ENCODE results near the gene FBXO46. TPM values are rescaled to one million over a fixed set of nuclear protein-coding genes. Genes with fewer than 3 reads are reported as not detected.
"Not testable (repeated sequence)": the region's sequence is repeated elsewhere in the genome, so short reads cannot be mapped to it uniquely, and the experiment has no call there.

The FBXO46 gene
- total RNA-seq, 2 donors from 2014 or later = 36.9 to 53.8 TPM

DNA sequence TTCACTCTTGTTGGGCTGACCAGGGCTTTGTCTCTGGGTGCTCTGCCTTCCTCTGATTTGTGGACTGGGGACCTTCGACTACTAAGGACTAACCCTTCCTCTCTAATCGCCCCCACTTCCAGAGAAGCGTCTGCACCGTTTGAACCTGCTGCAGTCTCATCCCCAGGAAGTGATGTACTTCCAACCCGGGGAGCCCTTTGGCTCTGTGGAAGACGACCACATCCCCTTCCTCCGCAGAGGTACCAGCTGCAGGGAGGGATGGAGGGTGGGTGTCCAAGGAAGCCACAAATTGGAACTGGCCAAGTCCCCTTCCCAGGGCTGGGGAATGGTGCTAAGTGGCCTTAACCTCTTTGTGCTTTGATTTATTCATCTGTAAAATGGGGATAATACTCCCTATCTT lies 29.0 kb downstream of the FBXO46 start:
- Mint-ChIP-seq H3K4me1 (ENCODE audit: low read depth in 2 of 2) (peaks cover 5 to 6% of the 10 kb centered on the region in 2 donors), H3K36me3 (peaks cover 9% of the 10 kb centered on the region), H3K27me3 (no peaks in the 10 kb centered on the region)

DNA sequence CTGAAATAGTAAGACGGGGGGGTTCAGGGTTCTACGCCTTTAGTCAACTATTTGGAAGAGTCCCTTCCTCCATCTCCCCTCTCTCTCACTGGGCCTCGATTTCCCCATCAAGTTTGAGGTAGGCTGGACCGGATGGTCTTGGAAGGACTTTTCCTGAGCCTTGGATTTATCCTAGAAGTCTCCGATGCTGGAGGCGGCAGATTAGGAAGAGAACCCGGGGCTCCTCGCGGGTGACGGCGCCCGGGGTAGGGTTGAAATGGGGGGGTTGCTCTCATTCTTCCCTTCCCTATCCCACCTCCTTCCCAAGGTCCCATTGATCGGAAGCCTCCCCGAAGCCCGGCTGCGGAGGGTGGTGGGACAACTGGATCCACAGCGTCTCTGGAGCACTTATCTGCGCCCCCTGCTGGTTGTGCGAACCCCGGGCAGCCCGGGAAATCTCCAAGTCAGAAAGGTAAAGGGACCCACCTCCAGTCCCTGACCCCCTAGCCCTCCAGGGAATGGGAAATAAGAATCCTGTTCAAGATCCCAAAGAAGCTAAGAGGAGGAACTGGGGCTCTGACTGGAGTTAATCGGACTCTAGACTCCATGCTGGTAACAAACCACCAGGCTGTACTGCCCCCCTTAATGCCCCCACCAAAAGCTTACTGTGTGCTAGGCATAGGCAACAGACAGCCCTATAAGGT lies 37.4 kb downstream of the FBXO46 start:
- H3K27ac Mint-ChIP-seq = peak overlapping the region; percentile 94 to 95
- ATAC-seq (no peak), DNase-seq (ENCODE audit: low spot score) (peak; percentile 78)
- H3K27me3 Mint-ChIP-seq = no peaks in the 10 kb centered on the region
- peak overlapping the region; percentile 95 for H3K4me3 Mint-ChIP-seq
- H3K9me3 Mint-ChIP-seq = no peaks in the 10 kb centered on the region
- H3K4me1 Mint-ChIP-seq (ENCODE audit: low read depth in 2 of 2) = peaks cover 24% of the 10 kb centered on the region in 2 donors
- H3K36me3 Mint-ChIP-seq = peaks cover 17% of the 10 kb centered on the region

More for the DNA sequence above, 29.0 kb downstream of the FBXO46 start:
- Mint-ChIP-seq H3K27ac (no peak overlapping the region), H3K9me3 (no peaks in the 10 kb centered on the region), H3K4me3 (no peak overlapping the region)
- no peak for DNase-seq (ENCODE audit: low spot score)
- no peak for ATAC-seq

DNA sequence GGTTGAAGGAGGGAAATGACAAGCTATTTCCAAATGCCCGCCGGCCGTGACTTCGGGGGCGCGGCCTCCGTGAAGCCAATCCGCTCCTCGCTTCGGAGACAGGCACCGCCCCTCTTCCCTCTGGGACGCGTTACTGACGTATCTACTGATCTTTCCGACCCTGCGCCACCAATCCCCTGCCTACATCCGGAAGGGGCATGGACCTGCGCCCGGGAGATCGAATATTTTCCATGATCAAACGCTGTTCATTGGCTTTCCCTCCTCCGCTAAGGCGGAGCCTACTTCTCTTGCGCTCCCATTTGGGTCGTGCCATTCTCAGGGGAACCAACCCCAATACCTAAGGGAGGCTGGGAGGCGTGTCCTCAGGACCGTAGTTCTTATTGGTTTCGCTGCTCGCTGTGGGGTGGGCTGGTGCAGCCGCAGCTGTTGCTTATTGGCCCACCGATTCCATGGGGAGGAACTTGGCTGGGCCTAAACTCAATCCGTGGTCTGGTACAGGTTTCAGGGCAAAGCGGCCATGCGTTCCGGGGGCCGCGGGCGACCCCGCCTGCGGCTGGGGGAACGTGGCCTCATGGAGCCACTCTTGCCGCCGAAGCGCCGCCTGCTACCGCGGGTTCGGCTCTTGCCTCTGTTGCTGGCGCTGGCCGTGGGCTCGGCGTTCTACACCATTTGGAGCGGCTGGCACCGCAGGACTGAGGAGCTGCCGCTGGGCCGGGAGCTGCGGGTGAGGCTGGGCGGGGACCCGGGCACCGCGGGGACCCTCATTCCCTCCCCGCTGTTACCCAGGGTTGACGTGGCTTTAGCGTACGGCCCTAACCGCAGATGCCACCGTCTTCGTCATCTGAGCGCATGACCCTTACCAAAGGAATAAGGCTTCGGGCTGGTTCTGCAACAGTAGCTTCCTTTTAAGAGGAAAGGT lies 38.2 kb downstream of the FBXO46 start, which contains the start of gene QPCTL:
QPCTL (plus strand) TSS at position 480 of the 919 bp plus-strand sequence; CDS start at position 518, 38 bp downstream.
- Mint-ChIP-seq H3K4me3 (peak within 1 kb of the TSS; percentile 95), H3K4me1 (ENCODE audit: low read depth in 2 of 2) (peaks cover 21% of the 10 kb centered on the region in 2 donors), H3K36me3 (peaks cover 13% of the 10 kb centered on the region), H3K9me3 (no peaks in the 10 kb centered on the region), H3K27me3 (no peaks in the 10 kb centered on the region), H3K27ac (peak within 1 kb of the TSS; percentile 94 to 95)
- ATAC-seq (peak; percentile 95 to 96), DNase-seq (ENCODE audit: low spot score) (peak; percentile 99)

DNA sequence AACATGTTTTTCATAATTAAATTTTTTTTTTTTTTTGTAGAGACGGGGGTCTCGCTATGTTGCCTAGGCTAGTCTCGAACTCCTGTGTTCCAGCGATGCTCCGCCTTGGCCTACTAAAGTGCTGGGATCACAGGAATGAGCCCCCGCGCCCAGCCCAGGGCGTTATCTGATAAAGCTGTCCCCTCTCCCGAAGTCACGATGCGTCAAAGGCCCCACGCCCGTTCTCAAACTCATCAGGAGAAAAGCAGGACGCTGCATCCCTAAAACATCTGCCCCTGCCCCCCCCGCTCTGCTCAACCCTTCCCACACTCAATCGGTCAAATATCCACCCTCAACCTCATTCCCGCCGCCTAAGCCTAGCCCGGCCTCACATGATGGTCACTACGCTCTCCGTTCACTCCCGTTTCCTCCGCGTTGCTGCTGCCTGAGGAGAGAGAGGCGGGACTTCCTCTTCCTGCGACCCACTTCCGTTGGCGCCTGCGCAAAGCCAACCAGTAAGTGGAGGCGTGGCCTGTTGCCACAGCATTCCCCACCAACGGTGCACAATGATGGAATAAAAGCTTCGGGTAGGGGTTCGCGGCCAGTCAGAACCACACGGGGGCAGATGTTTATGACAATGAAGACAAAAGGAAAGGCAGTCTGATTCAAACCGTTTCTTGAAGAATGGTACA lies 39.0 kb downstream of the FBXO46 start, which contains the start of gene SNRPD2:
SNRPD2 (minus strand) TSS at position 438 of the 671 bp plus-strand sequence; CDS start at position 373, 65 bp downstream.
- H3K4me3 Mint-ChIP-seq = peak within 1 kb of the TSS; percentile 95
- H3K36me3 Mint-ChIP-seq = peaks cover 12% of the 10 kb centered on the region
- ATAC-seq (peak; percentile 71 to 81), DNase-seq (ENCODE audit: low spot score) (peak; percentile 94)
- no peaks in the 10 kb centered on the region for H3K27me3 Mint-ChIP-seq
- peaks cover 20 to 21% of the 10 kb centered on the region in 2 donors for H3K4me1 Mint-ChIP-seq (ENCODE audit: low read depth in 2 of 2)
- no peaks in the 10 kb centered on the region for H3K9me3 Mint-ChIP-seq
- H3K27ac Mint-ChIP-seq = peak within 1 kb of the TSS; percentile 94 to 95

DNA sequence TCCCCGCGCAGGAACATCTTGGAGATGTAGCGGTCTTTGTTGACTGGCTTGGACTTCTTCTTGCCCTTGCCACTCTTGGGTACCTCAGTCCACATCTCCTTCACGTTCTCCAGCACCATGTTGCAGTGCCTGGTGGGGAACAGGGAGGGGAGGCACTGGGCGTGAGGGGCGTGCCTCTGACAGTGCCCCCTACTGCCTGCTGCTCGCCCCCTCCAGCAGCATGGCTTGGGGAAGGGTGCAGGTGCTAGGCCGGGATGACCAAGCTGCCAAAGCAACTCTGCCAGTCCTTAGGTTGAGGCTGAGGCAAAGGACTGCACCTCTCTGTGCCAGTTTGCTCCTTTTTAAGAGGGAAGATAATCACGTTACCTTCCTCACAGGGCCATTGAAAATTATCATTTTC lies 43.1 kb downstream of the FBXO46 start:
- Mint-ChIP-seq H3K4me1 (ENCODE audit: low read depth in 2 of 2) (peaks cover 13 to 14% of the 10 kb centered on the region in 2 donors), H3K9me3 (no peaks in the 10 kb centered on the region), H3K4me3 (no peak overlapping the region), H3K27me3 (no peaks in the 10 kb centered on the region), H3K27ac (no peak overlapping the region), H3K36me3 (peaks cover 12% of the 10 kb centered on the region)
- ATAC-seq = no peak
- no peak for DNase-seq (ENCODE audit: low spot score)

- ATAC-seq; H3K27me3 Mint-ChIP-seq; H3K4me3 Mint-ChIP-seq; DNase-seq (ENCODE audit: low spot score); H3K9me3 Mint-ChIP-seq; H3K27ac Mint-ChIP-seq; H3K36me3 Mint-ChIP-seq: not testable (repeated sequence)
- peaks cover 13 to 14% of the 10 kb centered on the region in 2 donors for H3K4me1 Mint-ChIP-seq (ENCODE audit: low read depth in 2 of 2)
These were observed 45.7 kb downstream of the FBXO46 start for GRCh38 chr19:45685045-45685444.

GRCh38 chr19:45682908-45683307 lies 47.8 kb downstream of the FBXO46 start:
- no peaks in the 10 kb centered on the region for H3K9me3 Mint-ChIP-seq
- DNase-seq (ENCODE audit: low spot score) (no peak), ATAC-seq (no peak)
- no peaks in the 10 kb centered on the region for H3K36me3 Mint-ChIP-seq
- H3K4me1 Mint-ChIP-seq (ENCODE audit: low read depth in 2 of 2) = peaks cover 9 to 14% of the 10 kb centered on the region in 2 donors
- peak overlapping the region in 1 of 2 donors; percentile 3 for H3K27ac Mint-ChIP-seq
- H3K27me3 Mint-ChIP-seq = no peaks in the 10 kb centered on the region
- no peak overlapping the region for H3K4me3 Mint-ChIP-seq

GRCh38 chr19:45682117-45682516 lies 48.6 kb downstream of the FBXO46 start:
- Mint-ChIP-seq H3K27ac (peak overlapping the region; percentile 26 to 82), H3K4me1 (ENCODE audit: low read depth in 2 of 2) (peaks cover 14 to 18% of the 10 kb centered on the region in 2 donors), H3K4me3 (no peak overlapping the region), H3K36me3 (no peaks in the 10 kb centered on the region), H3K9me3 (no peaks in the 10 kb centered on the region), H3K27me3 (no peaks in the 10 kb centered on the region)
- ATAC-seq (no peak), DNase-seq (ENCODE audit: low spot score) (no peak)

GRCh38 chr19:45681391-45682015 lies 49.2 kb downstream of the FBXO46 start:
- Mint-ChIP-seq H3K27ac (peak overlapping the region; percentile 26 to 82), H3K36me3 (no peaks in the 10 kb centered on the region)

DNA sequence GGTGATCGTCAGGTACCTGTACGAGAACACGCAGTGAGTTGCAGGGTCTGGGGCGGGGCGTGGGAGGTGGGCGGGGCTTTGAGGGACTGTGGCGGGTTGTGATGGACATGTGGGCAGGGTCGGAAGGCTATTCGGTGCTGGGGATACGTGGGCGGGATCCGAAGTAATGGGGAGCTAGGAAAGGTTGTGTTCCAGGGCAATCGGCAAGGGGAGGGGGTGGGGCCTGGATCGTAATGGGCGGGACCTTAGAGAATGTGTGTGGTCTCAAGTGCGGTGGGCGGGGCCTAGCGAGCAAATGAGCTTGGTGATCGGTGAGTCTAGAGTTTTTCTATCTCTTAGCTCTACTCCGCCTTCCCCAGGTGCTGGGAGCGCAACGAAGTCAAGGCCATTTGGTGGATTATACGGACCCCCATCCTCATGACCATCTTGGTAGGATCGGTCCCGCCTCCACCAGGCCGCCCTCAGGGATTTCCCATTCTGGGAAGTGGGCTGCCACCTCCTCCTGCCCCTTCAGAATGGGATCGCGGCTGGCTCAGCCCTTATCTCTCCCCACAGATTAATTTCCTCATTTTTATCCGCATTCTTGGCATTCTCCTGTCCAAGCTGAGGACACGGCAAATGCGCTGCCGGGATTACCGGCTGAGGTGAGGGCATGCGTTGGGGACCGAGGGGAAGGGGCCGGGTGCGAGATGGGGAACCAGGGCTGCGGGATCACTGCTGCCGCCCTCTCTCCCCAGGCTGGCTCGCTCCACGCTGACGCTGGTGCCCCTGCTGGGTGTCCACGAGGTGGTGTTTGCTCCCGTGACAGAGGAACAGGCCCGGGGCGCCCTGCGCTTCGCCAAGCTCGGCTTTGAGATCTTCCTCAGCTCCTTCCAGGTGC lies 53.1 kb downstream of the FBXO46 start:
- Mint-ChIP-seq H3K4me3 (peak overlapping the region; percentile 78), H3K27me3 (no peaks in the 10 kb centered on the region), H3K36me3 (peaks cover 4% of the 10 kb centered on the region), H3K27ac (peak overlapping the region in 1 of 2 donors; percentile 60), H3K9me3 (no peaks in the 10 kb centered on the region), H3K4me1 (ENCODE audit: low read depth in 2 of 2) (peaks cover 20 to 21% of the 10 kb centered on the region in 2 donors)
- DNase-seq (ENCODE audit: low spot score) (peak; percentile 67), ATAC-seq (peak; percentile 63 to 69)

More at GRCh38 chr19:45681391-45682015, 49.2 kb downstream of the FBXO46 start:
- no peaks in the 10 kb centered on the region for H3K27me3 Mint-ChIP-seq
- H3K4me1 Mint-ChIP-seq (ENCODE audit: low read depth in 2 of 2) = peaks cover 17 to 18% of the 10 kb centered on the region in 2 donors
- DNase-seq (ENCODE audit: low spot score) (peak; percentile 89), ATAC-seq (peak; percentile 95 to 96)
- H3K4me3 Mint-ChIP-seq = peak overlapping the region; percentile 63
- no peaks in the 10 kb centered on the region for H3K9me3 Mint-ChIP-seq

- DNase-seq (ENCODE audit: low spot score) = no peak
- Mint-ChIP-seq H3K4me3 (peak overlapping the region; percentile 71), H3K36me3 (peaks cover 4% of the 10 kb centered on the region), H3K27ac (no peak overlapping the region), H3K27me3 (no peaks in the 10 kb centered on the region), H3K9me3 (no peaks in the 10 kb centered on the region), H3K4me1 (ENCODE audit: low read depth in 2 of 2) (peaks cover 18% of the 10 kb centered on the region in 2 donors)
- ATAC-seq = peak; percentile 17 to 28
These were observed 53.8 kb downstream of the FBXO46 start for GRCh38 chr19:45676851-45677263.

DNA sequence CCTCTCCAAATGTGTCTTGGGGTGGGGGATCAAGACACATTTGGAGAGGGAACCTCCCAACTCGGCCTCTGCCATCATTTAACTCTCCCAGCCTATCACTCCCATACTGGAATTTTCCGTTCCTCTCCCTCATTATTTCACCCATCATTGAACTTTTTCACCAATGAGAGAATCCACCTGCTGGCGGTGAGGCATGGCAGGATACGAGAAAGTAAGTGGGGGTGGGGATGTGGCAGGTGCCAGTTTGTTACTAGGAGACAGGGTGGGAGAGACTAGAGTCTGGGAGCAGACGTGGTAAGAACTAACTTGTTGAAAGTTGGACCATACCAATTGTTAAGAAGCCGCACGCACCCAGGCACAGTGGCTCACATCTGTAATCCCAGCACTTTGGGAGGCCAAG lies 55.8 kb downstream of the FBXO46 start:
- DNase-seq (ENCODE audit: low spot score) (no peak), ATAC-seq (no peak)
- H3K9me3 Mint-ChIP-seq = no peaks in the 10 kb centered on the region
- peaks cover 24 to 28% of the 10 kb centered on the region in 2 donors for H3K4me1 Mint-ChIP-seq (ENCODE audit: low read depth in 2 of 2)
- H3K36me3 Mint-ChIP-seq = peaks cover 4% of the 10 kb centered on the region
- no peak overlapping the region for H3K4me3 Mint-ChIP-seq
- H3K27ac Mint-ChIP-seq = no peak overlapping the region
- H3K27me3 Mint-ChIP-seq = no peaks in the 10 kb centered on the region

Data from natural killer cell treated with Interleukin-12 subunit alpha and Interleukin-12 subunit beta and Interleukin-15 and Interleukin-18, amount 100 ng/mL, for 72 hours (primary cell).